ENCODE data around the gene COL16A1.

Gene COL16A1

GRCh38 chr1:31663622-31664452 lies 40.0 kb downstream of the COL16A1 start:
- no peak for FAIRE-seq

GRCh38 chr1:31662463-31662862 lies 41.4 kb downstream of the COL16A1 start:
- FAIRE-seq: no peak

- FAIRE-seq: no peak
Observed at GRCh38 chr1:31661856-31662255, 42.0 kb downstream of the COL16A1 start.

GRCh38 chr1:31660871-31661455 lies 42.9 kb downstream of the COL16A1 start:
- FAIRE-seq: no peak

- no peak for FAIRE-seq
Observed at GRCh38 chr1:31659889-31660288, 43.9 kb downstream of the COL16A1 start.

GRCh38 chr1:31658721-31659120 lies 45.1 kb downstream of the COL16A1 start:
- FAIRE-seq: no peak

- FAIRE-seq: no peak
Observed at GRCh38 chr1:31657972-31658510, 45.8 kb downstream of the COL16A1 start.

GRCh38 chr1:31657020-31657804 lies 46.6 kb downstream of the COL16A1 start:
- FAIRE-seq: no peak

- FAIRE-seq: no peak
Observed at GRCh38 chr1:31655756-31656155, 48.1 kb downstream of the COL16A1 start.

- FAIRE-seq: no peak
Observed at GRCh38 chr1:31655104-31655503, 48.7 kb downstream of the COL16A1 start.

- no peak for FAIRE-seq
Observed at GRCh38 chr1:31654474-31654776, 49.4 kb downstream of the COL16A1 start.

GRCh38 chr1:31653717-31654473 lies 49.9 kb downstream of the COL16A1 start:
- FAIRE-seq: no peak

- no peak for FAIRE-seq
Observed at GRCh38 chr1:31652891-31653499, 50.8 kb downstream of the COL16A1 start.

- FAIRE-seq: no peak
Observed at GRCh38 chr1:31651766-31652165, 52.1 kb downstream of the COL16A1 start.

- no peak for FAIRE-seq
Observed at GRCh38 chr1:31651089-31651420, 52.8 kb downstream of the COL16A1 start.

- no peak for FAIRE-seq
Observed at GRCh38 chr1:31650161-31651088, 53.4 kb downstream of the COL16A1 start.

GRCh38 chr1:31648641-31649357 lies 55.0 kb downstream of the COL16A1 start:
- FAIRE-seq: no peak

GRCh38 chr1:31648190-31648589 lies 55.6 kb downstream of the COL16A1 start:
- no peak for FAIRE-seq

- no peak for FAIRE-seq
Observed at GRCh38 chr1:31647106-31647505, 56.7 kb downstream of the COL16A1 start.

- FAIRE-seq: no peak
Observed at GRCh38 chr1:31646259-31646960, 57.4 kb downstream of the COL16A1 start.
